HG03135 (cell line): ENCODE data around the gene RECQL.
A peak's percentile ranks its signal among the peaks of the same experiment; 100 is the strongest.
"Not testable (repeated sequence)": the region's sequence is repeated elsewhere in the genome, so short reads cannot be mapped to it uniquely, and the experiment has no call there.

Source experiments
- ATAC-seq: cut with Tn5 transposase; IDR thresholded peaks from one replicate; pipeline ENCODE4 v1.9.1; 2021; ENCODE audit warnings: mild to moderate bottlenecking, moderate library complexity; ENCODE audit not compliant: unreplicated experiment

RECQL gene

DNA sequence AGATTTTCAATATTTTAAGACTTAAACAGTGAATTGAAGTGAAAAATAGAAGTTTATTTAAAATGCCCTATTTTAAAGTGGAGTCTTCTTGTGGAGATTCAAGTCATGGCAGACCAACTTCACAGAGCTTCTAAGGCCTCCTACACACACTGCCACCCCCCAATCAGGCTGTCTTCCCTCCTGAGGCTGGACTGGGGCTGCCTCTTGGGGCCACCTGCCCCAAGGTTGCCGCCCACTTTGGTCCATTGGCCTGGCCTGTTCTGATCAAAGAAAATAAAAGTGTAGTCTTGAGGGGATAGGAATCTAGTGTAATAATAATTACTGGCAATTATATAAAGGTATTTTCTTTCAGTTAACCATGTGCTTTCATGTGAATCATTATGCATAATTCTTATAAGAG is 1.4 kb upstream of the RECQL start:
- no peak for ATAC-seq

DNA sequence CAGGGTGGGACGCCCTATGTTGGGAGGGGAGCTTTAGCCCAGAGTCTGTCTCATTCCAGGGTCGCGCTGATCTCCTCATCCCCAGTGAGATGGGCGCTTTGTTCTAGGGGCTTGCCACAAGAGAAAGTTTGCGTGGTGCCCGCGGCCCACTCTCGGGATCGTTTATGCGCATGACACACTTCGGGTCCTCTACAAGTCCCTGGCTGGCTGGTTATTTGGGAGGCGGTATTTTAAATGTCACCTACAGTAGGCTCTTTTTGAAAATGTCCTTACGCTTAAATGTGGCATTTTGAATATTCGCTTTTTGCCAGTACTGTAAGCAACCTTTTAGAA is 695 bp upstream of the RECQL start:
- peak; percentile 13 for ATAC-seq

GRCh38 chr12:21500786-21501257 is 613 bp downstream of the RECQL start:
- peak; percentile 1 for ATAC-seq

- ATAC-seq: no peak
Observed at GRCh38 chr12:21499765-21500164, 1.7 kb downstream of the RECQL start.

DNA sequence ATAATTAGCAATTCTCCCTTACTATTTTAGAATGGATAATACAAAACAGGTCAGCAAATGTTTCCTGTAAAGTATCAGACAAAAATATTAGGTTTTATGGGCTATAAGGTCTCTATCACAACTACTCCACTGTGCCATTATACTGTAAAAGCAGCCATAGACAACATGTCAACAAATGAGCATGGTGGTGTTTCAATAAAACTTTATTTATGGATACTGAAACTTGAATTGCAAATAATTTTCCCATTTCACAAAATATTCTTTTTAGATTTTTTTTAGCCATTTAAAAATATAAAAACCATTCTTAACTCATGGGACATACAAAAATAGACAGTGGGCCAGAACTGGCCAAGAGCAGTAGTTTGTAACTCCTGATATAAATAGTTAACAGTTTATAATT is 15.4 kb downstream of the RECQL start:
- no peak for ATAC-seq

DNA sequence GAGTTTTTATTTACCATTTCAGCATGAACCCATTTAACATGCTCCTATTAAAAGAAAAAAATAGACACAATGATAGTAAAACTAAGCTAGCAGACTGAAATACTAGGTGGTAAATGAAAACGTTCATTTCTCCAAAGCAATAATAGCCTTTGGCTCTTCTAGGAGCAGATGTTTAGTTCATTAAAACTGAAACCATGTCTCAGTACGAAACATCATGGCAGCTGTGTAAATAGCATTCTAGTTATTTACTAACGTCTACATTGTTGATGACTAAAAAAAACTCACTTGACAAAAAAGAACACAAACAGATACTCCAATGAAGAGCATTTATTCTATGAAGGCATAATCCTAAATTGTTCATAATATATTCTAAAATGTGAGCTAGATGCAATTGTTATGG is 17.9 kb downstream of the RECQL start:
- no peak for ATAC-seq

DNA sequence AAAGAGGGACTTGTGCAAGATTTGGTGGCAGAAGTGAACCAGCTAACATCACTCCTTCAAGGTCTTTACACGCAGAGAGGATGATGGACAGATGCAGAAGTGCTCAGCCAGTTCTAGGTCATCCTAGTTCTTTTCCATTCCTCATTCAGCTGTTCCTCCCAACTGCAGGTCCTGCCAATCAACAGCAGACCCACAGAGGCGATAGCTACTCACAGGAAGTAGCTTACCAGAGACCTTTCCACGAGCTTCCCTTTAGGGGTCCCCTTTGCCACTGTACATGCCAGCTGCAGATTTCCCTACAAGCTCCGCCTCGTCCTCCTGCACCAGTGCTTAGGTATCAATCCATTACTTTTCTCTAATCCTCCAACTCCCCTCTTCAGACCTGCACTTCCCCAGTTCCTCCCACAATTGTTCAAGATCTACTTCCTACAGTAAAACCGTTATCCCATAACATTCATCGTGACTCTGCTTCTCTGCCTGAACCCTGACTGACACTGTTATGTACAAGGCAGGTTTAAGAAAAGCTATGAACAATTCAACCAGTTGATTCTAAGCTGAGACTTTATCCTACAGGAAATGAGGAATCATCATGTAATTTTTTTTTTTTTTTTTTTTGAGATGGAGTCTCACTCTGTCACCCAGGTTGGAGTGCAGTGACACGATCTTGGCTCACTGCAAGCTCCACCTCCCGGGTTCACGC is 22.5 kb downstream of the RECQL start:
- ATAC-seq: no peak

DNA sequence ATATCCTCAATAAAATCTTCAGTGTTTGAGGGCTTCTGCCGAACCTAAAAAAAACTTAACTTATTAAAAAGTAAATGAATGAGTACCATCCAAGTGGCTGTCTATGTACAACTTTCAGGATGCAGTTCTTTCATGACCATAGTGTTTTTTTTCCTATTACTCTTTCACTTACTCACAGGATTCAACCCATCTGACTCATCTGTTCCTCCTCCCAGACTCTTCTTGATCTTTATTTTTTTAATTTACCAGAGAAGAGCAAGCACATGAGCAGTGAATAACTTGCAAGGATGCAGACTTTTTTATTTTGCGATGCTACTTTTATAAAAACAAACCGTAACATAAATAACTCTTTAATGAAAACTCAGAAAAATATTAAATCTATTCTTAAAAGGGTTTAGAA is 24.5 kb downstream of the RECQL start:
- no peak for ATAC-seq

- ATAC-seq: no peak
Observed at GRCh38 chr12:21475552-21475951, 25.9 kb downstream of the RECQL start.

- ATAC-seq: no peak
Observed at GRCh38 chr12:21472197-21472823, 29.1 kb downstream of the RECQL start.

DNA sequence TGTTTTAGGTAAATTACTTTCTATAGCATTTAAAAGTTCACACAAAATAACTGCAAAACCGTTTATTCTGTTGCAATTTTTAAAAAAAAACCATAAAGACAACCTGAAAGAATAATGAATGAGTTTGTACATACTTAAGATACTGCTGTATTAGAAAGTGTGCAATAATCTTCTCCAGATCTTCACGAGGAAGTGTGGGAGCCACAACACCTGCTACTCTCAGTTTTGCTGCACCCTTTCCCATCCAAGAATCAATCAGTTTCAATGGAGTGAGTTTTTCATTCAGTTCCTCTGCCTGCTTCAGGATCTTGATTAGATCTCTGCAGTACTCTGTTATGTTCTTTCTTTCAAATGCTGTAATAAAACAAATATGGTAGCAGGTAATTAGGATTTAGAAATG is 30.1 kb downstream of the RECQL start:
- ATAC-seq: no peak

- ATAC-seq: not testable (repeated sequence)
Observed at GRCh38 chr12:21467334-21467733, 34.1 kb downstream of the RECQL start.

DNA sequence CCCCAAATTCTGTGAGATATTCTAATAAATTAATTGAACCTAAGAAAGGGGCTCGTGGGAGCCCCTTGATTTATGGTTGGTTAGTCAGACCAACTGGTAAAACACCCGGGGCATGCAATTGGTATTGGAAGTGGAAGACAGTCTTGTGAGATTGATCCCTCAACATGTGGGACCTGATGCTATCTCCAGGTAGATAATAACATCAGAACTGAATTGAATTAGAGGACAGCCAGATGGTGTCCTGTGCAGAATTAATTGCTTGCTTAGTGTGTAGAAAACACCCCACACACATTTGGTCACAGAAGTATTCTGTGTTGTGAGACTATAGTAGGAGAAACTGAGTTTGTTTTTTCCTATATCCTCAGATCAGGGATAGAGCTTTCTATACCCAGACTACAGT is 42.0 kb downstream of the RECQL start:
- no peak for ATAC-seq

DNA sequence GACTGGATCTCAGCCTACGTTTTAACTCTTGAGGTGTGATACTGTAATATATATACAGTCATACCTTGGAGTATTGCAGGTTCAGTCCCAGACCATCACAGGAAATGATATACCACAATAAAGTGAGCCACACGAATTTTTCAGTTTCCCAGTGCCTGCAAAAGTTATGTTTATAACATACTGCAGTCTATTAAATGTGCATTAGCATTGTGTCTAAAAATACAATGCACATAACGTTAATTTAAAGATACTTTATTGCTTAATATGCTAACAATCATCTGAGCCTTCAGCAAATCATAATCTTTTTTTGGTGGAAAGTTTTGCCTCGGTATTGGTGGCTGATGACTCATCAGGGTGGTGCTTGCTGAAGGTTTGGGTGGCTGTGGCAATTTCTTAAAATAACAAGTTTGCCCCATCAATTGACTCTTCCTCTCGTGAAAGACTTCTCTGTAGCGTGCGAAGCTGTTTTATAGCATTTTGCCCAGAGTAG is 45.1 kb downstream of the RECQL start:
- no peak for ATAC-seq

GRCh38 chr12:21453312-21453852 is 48.1 kb downstream of the RECQL start:
- ATAC-seq: no peak

- no peak for ATAC-seq
Observed at GRCh38 chr12:21451529-21451928, 49.9 kb downstream of the RECQL start.

- ATAC-seq: no peak
Observed at GRCh38 chr12:21444193-21445146, 57.0 kb downstream of the RECQL start.

DNA sequence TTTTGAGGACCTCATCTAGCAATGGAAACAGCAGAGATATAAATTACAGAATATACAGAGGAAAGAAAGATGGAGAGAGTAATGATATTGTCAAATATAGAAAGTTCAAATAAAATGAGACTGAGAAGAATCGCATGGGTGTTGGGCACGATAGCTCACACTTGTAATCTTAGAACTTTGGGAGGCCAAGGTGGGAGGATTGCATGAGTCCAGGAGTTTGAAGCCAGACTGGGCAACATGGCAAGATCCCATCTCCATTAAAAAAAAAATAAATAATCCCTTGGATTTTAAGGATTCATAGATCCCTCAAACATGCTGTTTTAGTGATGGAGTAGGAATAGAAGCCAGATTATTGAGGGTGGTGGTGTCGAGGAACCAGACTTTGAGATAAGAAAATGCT is 62.1 kb downstream of the RECQL start:
- no peak for ATAC-seq

- ATAC-seq: no peak
Observed at GRCh38 chr12:21438643-21439042, 62.8 kb downstream of the RECQL start.

DNA sequence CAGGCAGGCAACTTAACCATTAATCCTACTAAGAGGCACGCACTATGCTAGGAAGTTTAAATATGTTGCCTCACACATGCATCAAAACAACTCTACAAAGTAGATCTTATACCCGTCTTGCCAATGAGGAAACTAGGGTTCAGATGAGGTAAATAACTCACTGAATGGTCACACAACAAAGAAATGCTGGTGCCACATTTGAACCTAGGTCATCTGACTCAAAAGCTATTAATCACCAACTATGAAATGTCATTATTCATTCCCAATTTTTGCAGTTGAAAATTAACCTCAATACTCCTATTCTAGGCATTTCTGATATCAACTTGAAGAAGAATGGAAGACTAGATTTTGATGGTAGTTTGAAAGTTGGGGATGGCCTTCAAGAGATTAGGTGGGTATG is 66.7 kb downstream of the RECQL start:
- ATAC-seq: no peak

- no peak for ATAC-seq
Observed at GRCh38 chr12:21433525-21433924, 67.9 kb downstream of the RECQL start.
